ENCODE data around the gene AMPH.

AMPH gene

GRCh38 chr7:38409531-38409930 is 221.6 kb downstream of the AMPH start:
- no peak for TF ChIP-seq REST (IDR thresholded peaks at IDR 0.05; ENCODE audit: insufficient read depth in 1 of 2, low read depth in 2 of 2, low read length in 2 of 2)
- no peak for TF ChIP-seq POLR2AphosphoS5 (IDR thresholded peaks at IDR 0.05; ENCODE audit: low read depth, low read length)
- no peak for TF ChIP-seq FOXP2 (optimal IDR thresholded peaks at IDR 0.05; ENCODE audit: borderline replicate concordance, extremely low read depth, extremely low read length, insufficient read depth)
- TF ChIP-seq SIN3A (IDR thresholded peaks at IDR 0.05; ENCODE audit: borderline replicate concordance, insufficient read depth, low read length): no peak
- no peak for TF ChIP-seq TAF1 (IDR thresholded peaks at IDR 0.05; ENCODE audit: borderline replicate concordance, insufficient read depth, low read length)

GRCh38 chr7:38398725-38399321 is 232.3 kb downstream of the AMPH start:
- no peak for TF ChIP-seq TAF1 (IDR thresholded peaks at IDR 0.05; ENCODE audit: borderline replicate concordance, insufficient read depth, low read length)
- TF ChIP-seq FOXP2 (optimal IDR thresholded peaks at IDR 0.05; ENCODE audit: borderline replicate concordance, extremely low read depth, extremely low read length, insufficient read depth): no peak
- TF ChIP-seq REST (IDR thresholded peaks at IDR 0.05; ENCODE audit: insufficient read depth in 1 of 2, low read depth in 2 of 2, low read length in 2 of 2): no peak
- TF ChIP-seq SIN3A (IDR thresholded peaks at IDR 0.05; ENCODE audit: borderline replicate concordance, insufficient read depth, low read length): no peak
- TF ChIP-seq POLR2AphosphoS5 (IDR thresholded peaks at IDR 0.05; ENCODE audit: low read depth, low read length): no peak

- TF ChIP-seq SIN3A (IDR thresholded peaks at IDR 0.05; ENCODE audit: borderline replicate concordance, insufficient read depth, low read length) (no peak), POLR2AphosphoS5 (IDR thresholded peaks at IDR 0.05; ENCODE audit: low read depth, low read length) (no peak), TAF1 (IDR thresholded peaks at IDR 0.05; ENCODE audit: borderline replicate concordance, insufficient read depth, low read length) (no peak), FOXP2 (optimal IDR thresholded peaks at IDR 0.05; ENCODE audit: borderline replicate concordance, extremely low read depth, extremely low read length, insufficient read depth) (no peak), REST (IDR thresholded peaks at IDR 0.05; ENCODE audit: insufficient read depth in 1 of 2, low read depth in 2 of 2, low read length in 2 of 2) (no peak)
Measured at GRCh38 chr7:38396852-38397251, 234.3 kb downstream of the AMPH start.

GRCh38 chr7:38394660-38395059 is 236.5 kb downstream of the AMPH start:
- TF ChIP-seq POLR2AphosphoS5 (IDR thresholded peaks at IDR 0.05; ENCODE audit: low read depth, low read length): no peak
- TF ChIP-seq REST (IDR thresholded peaks at IDR 0.05; ENCODE audit: insufficient read depth in 1 of 2, low read depth in 2 of 2, low read length in 2 of 2): no peak
- TF ChIP-seq TAF1 (IDR thresholded peaks at IDR 0.05; ENCODE audit: borderline replicate concordance, insufficient read depth, low read length): no peak
- TF ChIP-seq SIN3A (IDR thresholded peaks at IDR 0.05; ENCODE audit: borderline replicate concordance, insufficient read depth, low read length): no peak
- no peak for TF ChIP-seq FOXP2 (optimal IDR thresholded peaks at IDR 0.05; ENCODE audit: borderline replicate concordance, extremely low read depth, extremely low read length, insufficient read depth)

Measured in PFSK-1 (cell line).